HCT116 (cell line): ENCODE results near the gene ATP6V0A1.

Source experiments
- CEBPB ChIP-seq: IDR thresholded peaks from 2 replicates; pipeline ENCODE4 v1.6.1; 2012; ENCODE audit warnings: low read depth
- CTCF ChIP-seq, 3 experiments: fragments of 200-600 bp in 1 of 3; sonication (generic) in 1 of 3; IDR thresholded peaks in 2 of 3; conservative IDR thresholded peaks in 1 of 3; 2 replicates each; pipeline ENCODE4 v1.5.1; 2012 to 2017; ENCODE audit warnings: low read depth in 2 of 3, low read length in 2 of 3, antibody characterized with exemption in 1 of 3, borderline replicate concordance in 1 of 3, control low read depth in 1 of 3, mild to moderate bottlenecking in 1 of 3, mixed read lengths in 1 of 3, mixed run types in 1 of 3, moderate library complexity in 1 of 3; ENCODE audit not compliant: insufficient read depth in 1 of 3
- EGR1 ChIP-seq: IDR thresholded peaks from 2 replicates; pipeline ENCODE4 v1.6.1; 2012; ENCODE audit warnings: low read depth
- EZH2 ChIP-seq: fragments of 200-600 bp; sonication (generic); IDR thresholded peaks from 2 replicates; pipeline ENCODE4 v1.6.1; 2017; ENCODE audit warnings: antibody characterized with exemption, mixed run types
- POLR2A ChIP-seq: IDR thresholded peaks from 2 replicates; pipeline ENCODE4 v1.7.0; 2011; ENCODE audit warnings: borderline replicate concordance; ENCODE audit not compliant: insufficient read depth, insufficient read length; ENCODE audit errors: extremely low read depth
- POLR2AphosphoS5 ChIP-seq: IDR thresholded peaks from 2 replicates; pipeline ENCODE4 v1.6.1; 2011; ENCODE audit warnings: mild to moderate bottlenecking, low read depth, low read length, moderate library complexity
- RAD21 ChIP-seq: IDR thresholded peaks from 2 replicates; pipeline ENCODE4 v1.6.1; 2012; ENCODE audit warnings: low read depth, mild to moderate bottlenecking
- SP1 ChIP-seq: IDR thresholded peaks from 2 replicates; pipeline ENCODE4 v1.6.1; 2012; ENCODE audit warnings: low read depth
- YY1 ChIP-seq: IDR thresholded peaks from 2 replicates; pipeline ENCODE4 v1.6.1; 2011; ENCODE audit warnings: low read length, low read depth, moderate library complexity, mild to moderate bottlenecking; ENCODE audit not compliant: insufficient replicate concordance; ENCODE audit errors: extremely low read depth
- TF ChIP-seq, protein P1 (sequence below): IDR thresholded peaks from 2 replicates; pipeline ENCODE4 v1.6.1; 2011; ENCODE audit warnings: mild to moderate bottlenecking, low read length, moderate library complexity; ENCODE audit not compliant: insufficient replicate concordance; ENCODE audit errors: extremely low read depth

DNA sequence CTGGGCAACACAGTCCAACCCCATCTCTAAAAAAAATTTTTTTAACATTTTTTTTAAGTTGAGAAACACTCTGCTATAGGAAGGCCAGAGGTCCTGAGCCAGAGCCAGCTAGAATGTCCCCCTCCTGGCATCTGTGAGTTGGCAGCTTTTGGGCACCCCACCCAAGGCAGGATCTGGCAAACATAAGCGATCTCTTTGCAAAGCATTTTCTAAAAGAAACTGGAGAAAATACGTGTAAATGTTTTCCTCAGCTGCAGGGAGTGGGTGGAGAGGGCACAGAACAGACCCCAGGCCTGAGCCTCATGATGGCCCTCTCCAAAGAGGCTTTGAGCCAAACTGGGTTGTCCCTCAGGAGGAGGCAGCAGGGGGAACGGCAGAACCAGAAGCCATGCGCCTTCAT lies 47.3 kb upstream of the ATP6V0A1 start:
- TF ChIP-seq CTCF (IDR thresholded peaks at IDR 0.05 in 2 of 3, conservative IDR thresholded peaks at IDR 0.05 in 1 of 3; ENCODE audit: borderline replicate concordance in 1 of 3, insufficient read depth in 1 of 3, low read depth in 2 of 3, low read length in 2 of 3) (no peak), POLR2AphosphoS5 (no peak), EZH2 (no peak), POLR2A (no peak), YY1 (no peak), RAD21 (no peak), SP1 (no peak), EGR1 (no peak), CEBPB (no peak)
- TF ChIP-seq, protein P1, sequence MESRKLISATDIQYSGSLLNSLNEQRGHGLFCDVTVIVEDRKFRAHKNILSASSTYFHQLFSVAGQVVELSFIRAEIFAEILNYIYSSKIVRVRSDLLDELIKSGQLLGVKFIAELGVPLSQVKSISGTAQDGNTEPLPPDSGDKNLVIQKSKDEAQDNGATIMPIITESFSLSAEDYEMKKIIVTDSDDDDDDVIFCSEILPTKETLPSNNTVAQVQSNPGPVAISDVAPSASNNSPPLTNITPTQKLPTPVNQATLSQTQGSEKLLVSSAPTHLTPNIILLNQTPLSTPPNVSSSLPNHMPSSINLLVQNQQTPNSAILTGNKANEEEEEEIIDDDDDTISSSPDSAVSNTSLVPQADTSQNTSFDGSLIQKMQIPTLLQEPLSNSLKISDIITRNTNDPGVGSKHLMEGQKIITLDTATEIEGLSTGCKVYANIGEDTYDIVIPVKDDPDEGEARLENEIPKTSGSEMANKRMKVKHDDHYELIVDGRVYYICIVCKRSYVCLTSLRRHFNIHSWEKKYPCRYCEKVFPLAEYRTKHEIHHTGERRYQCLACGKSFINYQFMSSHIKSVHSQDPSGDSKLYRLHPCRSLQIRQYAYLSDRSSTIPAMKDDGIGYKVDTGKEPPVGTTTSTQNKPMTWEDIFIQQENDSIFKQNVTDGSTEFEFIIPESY, result no peak
